DND-41 (cell line): Measurements from ENCODE around the gene ATP2A2.

Experiments used
- ATAC-seq: fragments of 200-7000 bp; cut with Tn5 transposase; 3 replicates; pipeline ENCODE4 v1.9.1; 2021; ENCODE audit warnings: low read depth; ENCODE audit not compliant: insufficient read depth
- DNase-seq: peaks from one replicate; pipeline ENCODE4 v3.0.0-alpha.2; 2020
- H2AFZ ChIP-seq: 2 replicates; pipeline ENCODE4 v1.6.0; 2012; ENCODE audit warnings: low read depth, low read length
- H3K27ac ChIP-seq: 2 replicates; pipeline ENCODE4 v1.5.1; 2012; ENCODE audit warnings: low read length, inconsistent platforms
- H3K27me3 ChIP-seq: fragments of 200-600 bp; sonication (generic); 2 replicates; pipeline ENCODE4 v1.6.0; 2012; ENCODE audit warnings: low read length, mild to moderate bottlenecking, inconsistent platforms; ENCODE audit not compliant: insufficient read depth, poor library complexity
- H3K36me3 ChIP-seq: 2 replicates; pipeline ENCODE4 v1.5.1; 2012; ENCODE audit warnings: low read length, inconsistent platforms; ENCODE audit not compliant: insufficient read depth
- H3K4me1 ChIP-seq: 2 replicates; pipeline ENCODE4 v1.5.1; 2012; ENCODE audit warnings: mild to moderate bottlenecking, low read length; ENCODE audit not compliant: insufficient read depth
- H3K4me2 ChIP-seq: 2 replicates; pipeline ENCODE4 v1.6.0; 2012; ENCODE audit warnings: mild to moderate bottlenecking, moderate library complexity, low read length, inconsistent platforms; ENCODE audit not compliant: insufficient read depth
- H3K4me3 ChIP-seq, 2 experiments: fragments of 200-600 bp in 1 of 2; shearing (Covaris generic) in 1 of 2; 2 replicates each; pipeline ENCODE4 v1.5.1; 2012 to 2016; ENCODE audit warnings: inconsistent platforms in 2 of 2, low read length in 2 of 2, mild to moderate bottlenecking in 2 of 2, low read depth in 1 of 2, moderate library complexity in 1 of 2
- H3K79me2 ChIP-seq: 2 replicates; pipeline ENCODE4 v1.6.0; 2012; ENCODE audit warnings: low read length, inconsistent platforms; ENCODE audit not compliant: insufficient read depth
- H3K9ac ChIP-seq: 2 replicates; pipeline ENCODE4 v1.6.0; 2012; ENCODE audit warnings: low read depth, mild to moderate bottlenecking, inconsistent platforms, low read length, moderate library complexity
- H3K9me3 ChIP-seq: 2 replicates; pipeline ENCODE4 v1.5.1; 2012; ENCODE audit warnings: low read length, moderate library complexity, mild to moderate bottlenecking, inconsistent platforms; ENCODE audit not compliant: insufficient read depth, severe bottlenecking
- H4K20me1 ChIP-seq: 2 replicates; pipeline ENCODE4 v1.6.0; 2012; ENCODE audit warnings: low read length; ENCODE audit not compliant: insufficient read depth
- CTCF ChIP-seq: IDR thresholded peaks from 2 replicates; pipeline ENCODE4 v1.5.1; 2012; ENCODE audit warnings: borderline replicate concordance, low read length, moderate library complexity, mild to moderate bottlenecking; ENCODE audit not compliant: poor library complexity, severe bottlenecking; ENCODE audit errors: extremely low read depth
- EZH2 ChIP-seq: IDR thresholded peaks from 3 replicates; pipeline ENCODE4 v1.6.1; 2012; ENCODE audit warnings: borderline replicate concordance, low read depth, mild to moderate bottlenecking, moderate library complexity, low read length, inconsistent platforms; ENCODE audit not compliant: severe bottlenecking

The ATP2A2 gene

GRCh38 chr12:110361216-110361615 is 80.2 kb downstream of the ATP2A2 start:
- Histone ChIP-seq H2AFZ (no peak overlapping the region), H3K9ac (no peak overlapping the region), H3K9me3 (no peaks in the 10 kb centered on the region), H3K4me1 (no peaks in the 10 kb centered on the region), H4K20me1 (no peaks in the 10 kb centered on the region), H3K4me3 (no peak overlapping the region), H3K36me3 (no peaks in the 10 kb centered on the region), H3K27ac (no peak overlapping the region), H3K4me2 (no peak overlapping the region), H3K79me2 (no peaks in the 10 kb centered on the region), H3K27me3 (no peaks in the 10 kb centered on the region)
- DNase-seq (no peak), ATAC-seq (no peak)
- no peak for TF ChIP-seq EZH2
- TF ChIP-seq CTCF, result no peak

- no peaks in the 10 kb centered on the region for H3K79me2 ChIP-seq
- H3K4me1 ChIP-seq, result no peaks in the 10 kb centered on the region
- H3K9ac ChIP-seq, result no peak overlapping the region
- H4K20me1 ChIP-seq, result no peaks in the 10 kb centered on the region
- ATAC-seq (no peak), DNase-seq (no peak)
- no peak overlapping the region for H3K4me2 ChIP-seq
- no peak overlapping the region for H3K27ac ChIP-seq
- no peak for TF ChIP-seq EZH2
- no peak for TF ChIP-seq CTCF
- H3K27me3 ChIP-seq, result no peaks in the 10 kb centered on the region
- H3K4me3 ChIP-seq, result no peak overlapping the region
- H3K36me3 ChIP-seq, result peaks cover 5% of the 10 kb centered on the region; the same call in 1 of the 2 replicates
- H3K9me3 ChIP-seq, result no peaks in the 10 kb centered on the region
- H2AFZ ChIP-seq, result no peak overlapping the region; the same call in 1 of the 2 replicates
Measured at GRCh38 chr12:110365489-110366320, 84.7 kb downstream of the ATP2A2 start.

GRCh38 chr12:110366321-110367142 is 85.5 kb downstream of the ATP2A2 start:
- Histone ChIP-seq H3K79me2 (no peaks in the 10 kb centered on the region), H3K27ac (no peak overlapping the region), H2AFZ (no peak overlapping the region), H3K4me1 (no peaks in the 10 kb centered on the region), H3K27me3 (no peaks in the 10 kb centered on the region), H3K4me3 (no peak overlapping the region), H3K9me3 (no peaks in the 10 kb centered on the region), H3K9ac (no peak overlapping the region), H4K20me1 (peaks cover 3% of the 10 kb centered on the region; the same call in 1 of the 2 replicates), H3K4me2 (no peak overlapping the region), H3K36me3 (peaks cover 11% of the 10 kb centered on the region)
- TF ChIP-seq CTCF, result no peak
- TF ChIP-seq EZH2, result no peak
- DNase-seq (no peak), ATAC-seq (no peak)
